Panc1 (cell line): ENCODE results near the gene BCL2. TPM values are rescaled to one million over a fixed set of nuclear protein-coding genes. Genes with fewer than 3 reads are reported as not detected.

Experiments
- ATAC-seq: fragments of 200-7000 bp; cut with Tn5 transposase; 2 replicates; pipeline ENCODE4 v1.9.1; 2020; ENCODE audit warnings: mild to moderate bottlenecking, moderate library complexity
- BruUV-seq: library from RNA; stranded (reverse); fragments of 400-500 nt; replicated peaks from 2 replicates; lab custom pipeline; 2021; lab: Mats Ljungman, UMichigan
- CTCF ChIA-PET: fragments of 300-600 bp; sonication (Branson Sonifier 250); formaldehyde crosslinking; loops from one replicate; lab custom pipeline; 2022; ENCODE audit warnings: antibody characterized with exemption; lab: Charles Lee
- POLR2A ChIA-PET: fragments of 300-600 bp; sonication (Branson Sonifier 250); formaldehyde crosslinking; loops from one replicate; lab custom pipeline; 2022; ENCODE audit warnings: antibody characterized with exemption; lab: Charles Lee
- DNase-seq: peaks from one replicate; pipeline ENCODE4 v3.0.0-alpha.2; 2010; ENCODE audit warnings: low read depth, low spot score
- H3K27ac ChIP-seq: 2 replicates; pipeline ENCODE4 v1.5.1; 2011; ENCODE audit warnings: mild to moderate bottlenecking, low read length, inconsistent platforms
- H3K27me3 ChIP-seq: fragments of 200-500 bp; sonication (Bioruptor generic); 2 replicates; pipeline ENCODE4 v1.6.0; 2014; ENCODE audit warnings: low read length, inconsistent platforms; ENCODE audit not compliant: control insufficient read depth, insufficient read depth
- H3K36me3 ChIP-seq: fragments of 200-500 bp; sonication (Bioruptor generic); 2 replicates; pipeline ENCODE4 v1.5.1; 2014; ENCODE audit warnings: inconsistent platforms, mild to moderate bottlenecking, low read length, moderate library complexity; ENCODE audit not compliant: control insufficient read depth, insufficient read depth
- H3K4me1 ChIP-seq: 2 replicates; pipeline ENCODE4 v1.5.1; 2011; ENCODE audit warnings: inconsistent platforms, mild to moderate bottlenecking, low read length, moderate library complexity; ENCODE audit not compliant: control insufficient read depth, insufficient read depth
- H3K4me3 ChIP-seq, 2 experiments: 2 replicates each; pipeline ENCODE4 v1.5.1; 2011 to 2012; ENCODE audit warnings: low read depth in 2 of 2, low read length in 2 of 2, mild to moderate bottlenecking in 2 of 2, inconsistent platforms in 1 of 2, moderate library complexity in 1 of 2
- H3K9me3 ChIP-seq: fragments of 200-500 bp; sonication (Bioruptor generic); 2 replicates; pipeline ENCODE4 v1.5.1; 2014; ENCODE audit warnings: low read depth, mild to moderate bottlenecking, inconsistent platforms, low read length, moderate library complexity; ENCODE audit not compliant: control insufficient read depth, insufficient read depth
- CTCF ChIP-seq: fragments of 450-650 bp; IDR thresholded peaks from 2 replicates; pipeline ENCODE4 v1.5.1; 2017; ENCODE audit warnings: mild to moderate bottlenecking
- POLR2AphosphoS5 ChIP-seq: IDR thresholded peaks from 2 replicates; pipeline ENCODE4 v1.6.1; 2012; ENCODE audit warnings: mild to moderate bottlenecking, low read depth, low read length, moderate library complexity
- SIN3A ChIP-seq: IDR thresholded peaks from 2 replicates; pipeline ENCODE4 v1.6.1; 2012; ENCODE audit warnings: low read depth, mild to moderate bottlenecking, low read length, moderate library complexity, borderline replicate concordance; ENCODE audit not compliant: insufficient read depth
- TCF7L2 ChIP-seq: IDR thresholded peaks from 2 replicates; pipeline ENCODE4 v1.6.1; 2011; ENCODE audit warnings: mild to moderate bottlenecking, low read depth, low read length, inconsistent platforms
- in situ Hi-C: cut with HindIII; loops from 2 replicates; pipeline ENCODE4 v1.10.0; 2016; ENCODE audit warnings: low sequenced_read_pairs, low pct_unique_long_range_greater_than_20kb
- intact Hi-C: fragments of 100-400 bp; cut with micrococcal nuclease; formaldehyde crosslinking; loops from one replicate; pipeline ENCODE4 v1.10.0; 2022; ENCODE audit not compliant: unreplicated experiment
- total RNA-seq: library from RNA; stranded (reverse); gene quantifications from one replicate; pipeline ENCODE4 v1.2.1, GENCODE V29; 2021; ENCODE audit not compliant: unreplicated experiment
- TF ChIP-seq, protein P1 (sequence below), 2 experiments: IDR thresholded peaks; 2 replicates each; pipeline ENCODE4 v1.6.1; 2011 to 2012; ENCODE audit warnings: low read depth in 2 of 2, control low read depth in 1 of 2, low read length in 1 of 2, mild to moderate bottlenecking in 1 of 2, moderate library complexity in 1 of 2; ENCODE audit not compliant: insufficient read depth in 1 of 2

The BCL2 gene
- total RNA-seq, 1 experiment from 2014 or later = 0.72 TPM

DNA sequence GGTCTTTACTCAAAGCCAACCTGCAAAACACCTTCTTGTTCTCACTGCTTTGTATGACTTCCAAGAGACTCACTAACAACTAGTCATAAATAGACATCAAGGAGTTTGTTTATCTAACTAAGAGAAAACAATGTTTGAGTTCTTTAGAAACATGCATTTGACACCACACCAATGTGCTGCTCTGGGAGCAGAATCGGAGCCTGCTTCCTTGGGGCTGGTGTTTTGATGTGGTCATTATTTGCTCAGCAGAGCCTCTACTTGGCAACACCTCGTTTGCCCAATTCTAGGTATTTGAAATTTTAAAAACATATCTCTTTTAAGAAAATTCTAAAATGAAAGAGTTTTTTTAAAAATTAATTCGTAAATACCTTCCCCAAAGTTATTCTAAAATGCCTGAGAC is 167.5 kb downstream of the BCL2 start:
- Histone ChIP-seq H3K27ac (no peak overlapping the region), H3K27me3 (no peaks in the 10 kb centered on the region; the same call in 1 of the 2 replicates), H3K36me3 (no peaks in the 10 kb centered on the region), H3K9me3 (no peaks in the 10 kb centered on the region), H3K4me3 (no peak overlapping the region), H3K4me1 (no peaks in the 10 kb centered on the region)
- intact Hi-C loops = no loop called here
- no peak for TF ChIP-seq SIN3A
- TF ChIP-seq CTCF = no peak
- TF ChIP-seq, protein P1, sequence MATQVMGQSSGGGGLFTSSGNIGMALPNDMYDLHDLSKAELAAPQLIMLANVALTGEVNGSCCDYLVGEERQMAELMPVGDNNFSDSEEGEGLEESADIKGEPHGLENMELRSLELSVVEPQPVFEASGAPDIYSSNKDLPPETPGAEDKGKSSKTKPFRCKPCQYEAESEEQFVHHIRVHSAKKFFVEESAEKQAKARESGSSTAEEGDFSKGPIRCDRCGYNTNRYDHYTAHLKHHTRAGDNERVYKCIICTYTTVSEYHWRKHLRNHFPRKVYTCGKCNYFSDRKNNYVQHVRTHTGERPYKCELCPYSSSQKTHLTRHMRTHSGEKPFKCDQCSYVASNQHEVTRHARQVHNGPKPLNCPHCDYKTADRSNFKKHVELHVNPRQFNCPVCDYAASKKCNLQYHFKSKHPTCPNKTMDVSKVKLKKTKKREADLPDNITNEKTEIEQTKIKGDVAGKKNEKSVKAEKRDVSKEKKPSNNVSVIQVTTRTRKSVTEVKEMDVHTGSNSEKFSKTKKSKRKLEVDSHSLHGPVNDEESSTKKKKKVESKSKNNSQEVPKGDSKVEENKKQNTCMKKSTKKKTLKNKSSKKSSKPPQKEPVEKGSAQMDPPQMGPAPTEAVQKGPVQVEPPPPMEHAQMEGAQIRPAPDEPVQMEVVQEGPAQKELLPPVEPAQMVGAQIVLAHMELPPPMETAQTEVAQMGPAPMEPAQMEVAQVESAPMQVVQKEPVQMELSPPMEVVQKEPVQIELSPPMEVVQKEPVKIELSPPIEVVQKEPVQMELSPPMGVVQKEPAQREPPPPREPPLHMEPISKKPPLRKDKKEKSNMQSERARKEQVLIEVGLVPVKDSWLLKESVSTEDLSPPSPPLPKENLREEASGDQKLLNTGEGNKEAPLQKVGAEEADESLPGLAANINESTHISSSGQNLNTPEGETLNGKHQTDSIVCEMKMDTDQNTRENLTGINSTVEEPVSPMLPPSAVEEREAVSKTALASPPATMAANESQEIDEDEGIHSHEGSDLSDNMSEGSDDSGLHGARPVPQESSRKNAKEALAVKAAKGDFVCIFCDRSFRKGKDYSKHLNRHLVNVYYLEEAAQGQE (IDR thresholded peaks at IDR 0.05; ENCODE audit: insufficient read depth in 1 of 2, low read depth in 2 of 2, low read length in 1 of 2) = no peak
- no peak for TF ChIP-seq POLR2AphosphoS5
- TF ChIP-seq TCF7L2 = no peak
- no TSS peak for BruUV-seq
- CTCF ChIA-PET = no interaction called here
- ATAC-seq = no peak
- no peak for DNase-seq
- POLR2A ChIA-PET = no interaction called here
- in situ Hi-C loops = no loop called here

- intact Hi-C loops = no loop called here
Measured at GRCh38 chr18:63151539-63151938, 168.0 kb downstream of the BCL2 start.

More at GRCh38 chr18:63151539-63151938, 168.0 kb downstream of the BCL2 start:
- H3K4me1 ChIP-seq = no peaks in the 10 kb centered on the region
- no peak overlapping the region for H3K4me3 ChIP-seq
- no peaks in the 10 kb centered on the region; the same call in 1 of the 2 replicates for H3K27me3 ChIP-seq
- no peaks in the 10 kb centered on the region for H3K9me3 ChIP-seq
- ChIA-PET POLR2A (no interaction called here), CTCF (no interaction called here)
- TF ChIP-seq TCF7L2 (no peak), POLR2AphosphoS5 (no peak), SIN3A (no peak), CTCF (no peak)
- TF ChIP-seq, protein P1 (IDR thresholded peaks at IDR 0.05; ENCODE audit: insufficient read depth in 1 of 2, low read depth in 2 of 2, low read length in 1 of 2) = no peak
- no peak overlapping the region for H3K27ac ChIP-seq
- BruUV-seq = no TSS peak
- in situ Hi-C loops = no loop called here
- DNase-seq (no peak), ATAC-seq (no peak)
- H3K36me3 ChIP-seq = no peaks in the 10 kb centered on the region
